ENCODE data around the gene SSNA1.

Gene SSNA1

GRCh38 chr9:137217276-137218211 lies 29.1 kb downstream of the SSNA1 start:
- Histone ChIP-seq H3K9ac (peak overlapping the region; percentile 65), H3K4me1 (peaks cover 28% of the 10 kb centered on the region), H3K36me3 (peaks cover 68% of the 10 kb centered on the region), H3K9me3 (no peaks in the 10 kb centered on the region), H3K27ac (peak overlapping the region; percentile 63), H3K4me3 (peak overlapping the region; percentile 19; the same call in 1 of the 2 replicates), H3K27me3 (no peaks in the 10 kb centered on the region), H3K4me2 (peak overlapping the region; percentile 64), H4K20me1 (peaks cover 8% of the 10 kb centered on the region; the same call in 1 of the 2 replicates)
- no peak for TF ChIP-seq Cebpa-rat (IDR thresholded peaks at IDR 0.05)

GRCh38 chr9:137218212-137218753 lies 29.8 kb downstream of the SSNA1 start:
- no peak for TF ChIP-seq Cebpa-rat (IDR thresholded peaks at IDR 0.05)
- Histone ChIP-seq H3K4me3 (no peak overlapping the region), H3K9me3 (no peaks in the 10 kb centered on the region), H3K27ac (0 out of 2 replicates have a peak overlapping the region, but pooled peaks have one; percentile 63), H3K4me2 (peak overlapping the region; percentile 64; the same call in 1 of the 2 replicates), H3K4me1 (peaks cover 33% of the 10 kb centered on the region), H3K27me3 (no peaks in the 10 kb centered on the region), H3K9ac (no peak overlapping the region), H3K36me3 (peaks cover 63% of the 10 kb centered on the region), H4K20me1 (peaks cover 8% of the 10 kb centered on the region; the same call in 1 of the 2 replicates)

GRCh38 chr9:137218754-137219271 lies 30.3 kb downstream of the SSNA1 start:
- TF ChIP-seq Cebpa-rat (IDR thresholded peaks at IDR 0.05): no peak
- H3K9me3 ChIP-seq: no peaks in the 10 kb centered on the region
- no peak overlapping the region for H3K27ac ChIP-seq
- H3K36me3 ChIP-seq: peaks cover 58% of the 10 kb centered on the region
- H3K4me1 ChIP-seq: peaks cover 35% of the 10 kb centered on the region
- no peak overlapping the region for H3K9ac ChIP-seq
- no peaks in the 10 kb centered on the region for H3K27me3 ChIP-seq
- no peak overlapping the region for H3K4me3 ChIP-seq
- peaks cover 8% of the 10 kb centered on the region; the same call in 1 of the 2 replicates for H4K20me1 ChIP-seq
- no peak overlapping the region for H3K4me2 ChIP-seq

GRCh38 chr9:137219757-137220316 lies 31.4 kb downstream of the SSNA1 start:
- Histone ChIP-seq H3K4me1 (peaks cover 45% of the 10 kb centered on the region), H3K27me3 (no peaks in the 10 kb centered on the region), H3K27ac (no peak overlapping the region), H4K20me1 (peaks cover 8% of the 10 kb centered on the region; the same call in 1 of the 2 replicates), H3K36me3 (peaks cover 47% of the 10 kb centered on the region), H3K4me3 (no peak overlapping the region), H3K9ac (0 out of 2 replicates have a peak overlapping the region, but pooled peaks have one; percentile 34), H3K4me2 (no peak overlapping the region), H3K9me3 (no peaks in the 10 kb centered on the region)
- TF ChIP-seq Cebpa-rat (IDR thresholded peaks at IDR 0.05): no peak

GRCh38 chr9:137220317-137221094 lies 32.0 kb downstream of the SSNA1 start:
- H3K27ac ChIP-seq: no peak overlapping the region
- H4K20me1 ChIP-seq: peaks cover 8% of the 10 kb centered on the region; the same call in 1 of the 2 replicates
- H3K27me3 ChIP-seq: no peaks in the 10 kb centered on the region
- TF ChIP-seq Cebpa-rat (IDR thresholded peaks at IDR 0.05): no peak
- H3K4me1 ChIP-seq: peaks cover 52% of the 10 kb centered on the region
- H3K9me3 ChIP-seq: no peaks in the 10 kb centered on the region
- H3K9ac ChIP-seq: no peak overlapping the region
- peaks cover 41% of the 10 kb centered on the region for H3K36me3 ChIP-seq
- H3K4me3 ChIP-seq: no peak overlapping the region
- H3K4me2 ChIP-seq: no peak overlapping the region

GRCh38 chr9:137221095-137221505 lies 32.6 kb downstream of the SSNA1 start:
- no peak for TF ChIP-seq Cebpa-rat (IDR thresholded peaks at IDR 0.05)
- Histone ChIP-seq H3K9me3 (no peaks in the 10 kb centered on the region), H3K4me2 (peak overlapping the region; percentile 100), H3K4me1 (peaks cover 56% of the 10 kb centered on the region), H3K36me3 (peaks cover 35% of the 10 kb centered on the region), H3K27me3 (no peaks in the 10 kb centered on the region), H3K4me3 (peak overlapping the region; percentile 84), H3K27ac (no peak overlapping the region), H4K20me1 (peaks cover 8% of the 10 kb centered on the region; the same call in 1 of the 2 replicates), H3K9ac (no peak overlapping the region)

GRCh38 chr9:137221506-137222111 lies 33.1 kb downstream of the SSNA1 start:
- H4K20me1 ChIP-seq: peaks cover 8% of the 10 kb centered on the region; the same call in 1 of the 2 replicates
- peaks cover 51% of the 10 kb centered on the region for H3K4me1 ChIP-seq
- peaks cover 30% of the 10 kb centered on the region for H3K36me3 ChIP-seq
- H3K9ac ChIP-seq: peak overlapping the region; percentile 83
- peak overlapping the region; percentile 84 for H3K4me3 ChIP-seq
- H3K27ac ChIP-seq: peak overlapping the region; percentile 85
- no peak for TF ChIP-seq Cebpa-rat (IDR thresholded peaks at IDR 0.05)
- peak overlapping the region; percentile 100 for H3K4me2 ChIP-seq
- H3K9me3 ChIP-seq: no peaks in the 10 kb centered on the region
- H3K27me3 ChIP-seq: no peaks in the 10 kb centered on the region

GRCh38 chr9:137222190-137223077 lies 34.0 kb downstream of the SSNA1 start, which contains the start of gene RNF208:
Gene RNF208, minus strand, starts transcription at chr9:137222240. Its CDS starts 1,028 bp downstream, at chr9:137221212.
- H3K4me3 ChIP-seq: peak within 1 kb of the TSS; percentile 84
- H3K36me3 ChIP-seq: peaks cover 28% of the 10 kb centered on the region
- peaks cover 48% of the 10 kb centered on the region for H3K4me1 ChIP-seq
- H3K9me3 ChIP-seq: no peaks in the 10 kb centered on the region
- H4K20me1 ChIP-seq: peaks cover 8% of the 10 kb centered on the region; the same call in 1 of the 2 replicates
- H3K4me2 ChIP-seq: peak within 1 kb of the TSS; percentile 100
- no peak for TF ChIP-seq Cebpa-rat (IDR thresholded peaks at IDR 0.05)
- peak within 1 kb of the TSS; percentile 85 for H3K27ac ChIP-seq
- peak within 1 kb of the TSS; percentile 83 for H3K9ac ChIP-seq
- no peaks in the 10 kb centered on the region for H3K27me3 ChIP-seq
